ENCODE results near the gene BFSP1.

BFSP1 gene

GRCh38 chr20:17444091-17444490 is 87.1 kb downstream of the BFSP1 start:
- Histone ChIP-seq H3K9me3 (ENCODE audit: control insufficient read depth, low read length) (peaks cover 4% of the 10 kb centered on the region), H4K91ac (ENCODE audit: low read length) (no peak overlapping the region), H3K27ac (ENCODE audit: low read length, poor library complexity, severe bottlenecking) (no peak overlapping the region), H3K23ac (ENCODE audit: low read length in 2 of 2) (no peak overlapping the region), H3K4ac (ENCODE audit: low read depth in 1 of 2, low read length in 2 of 2) (no peak overlapping the region), H3K14ac (ENCODE audit: low read length in 2 of 2) (no peak overlapping the region), H3K4me3 (ENCODE audit: insufficient read depth in 1 of 2, low read depth in 1 of 2, low read length in 2 of 2) (no peak overlapping the region), H2AFZ (ENCODE audit: low read depth, low read length) (no peak overlapping the region), H2AK5ac (ENCODE audit: low read length, severe bottlenecking) (no peak overlapping the region), H3K4me2 (ENCODE audit: low read length, poor library complexity, severe bottlenecking) (no peak overlapping the region), H2BK12ac (ENCODE audit: low read length in 2 of 2) (no peak overlapping the region), H3K18ac (ENCODE audit: low read depth in 1 of 2, low read length in 2 of 2) (no peak overlapping the region), H2BK120ac (ENCODE audit: low read depth, low read length) (no peak overlapping the region), H3K79me1 (replicated peaks; ENCODE audit: low read length, poor library complexity, severe bottlenecking) (no peaks in the 10 kb centered on the region), H2BK5ac (ENCODE audit: low read depth, low read length, poor library complexity, severe bottlenecking) (no peak overlapping the region), H3K27me3 (ENCODE audit: control insufficient read depth in 1 of 2, insufficient read depth in 1 of 2, low read length in 2 of 2) (peaks cover 30 to 54% of the 10 kb centered on the region in 2 experiments), H2BK15ac (ENCODE audit: low read depth, poor library complexity, severe bottlenecking) (no peak overlapping the region), H3K36me3 (ENCODE audit: control insufficient read depth in 1 of 2, insufficient read depth in 2 of 2, low read depth in 1 of 2, low read length in 2 of 2) (no peaks in the 10 kb centered on the region), H3K9ac (ENCODE audit: low read length) (no peak overlapping the region), H3K4me1 (ENCODE audit: control insufficient read depth, insufficient read depth, low read depth, low read length) (no peaks in the 10 kb centered on the region), H4K8ac (ENCODE audit: low read length) (no peak overlapping the region)
- WGBS, result no CpG with 5 or more reads among the region's 2 CpGs
- no peak for DNase-seq
